Memory B cell (primary cell): Measurements from ENCODE around the gene TM4SF4.

ENCODE experiments used
- ATAC-seq: fragments of 150-1000 bp; cut with Tn5 transposase; 2 replicates; pipeline ENCODE4 v1.10.0; 2021; ENCODE audit warnings: low read depth, mild to moderate bottlenecking, moderate library complexity
- DNase-seq, 2 donors: peaks; one replicate each; pipeline ENCODE4 v3.0.0; 2022; ENCODE audit warnings: low spot score in 2 of 2
- H3K27ac Mint-ChIP-seq: one replicate; pipeline ENCODE4 v1.8.0; 2022; ENCODE audit warnings: mild to moderate bottlenecking, moderate library complexity, mixed read lengths
- H3K27me3 Mint-ChIP-seq: one replicate; pipeline ENCODE4 v1.8.0; 2022; ENCODE audit warnings: mixed read lengths
- H3K36me3 Mint-ChIP-seq: one replicate; pipeline ENCODE4 v1.8.0; 2022; ENCODE audit warnings: mild to moderate bottlenecking, mixed read lengths
- H3K4me1 Mint-ChIP-seq: one replicate; pipeline ENCODE4 v1.8.0; 2022; ENCODE audit warnings: mixed read lengths
- H3K4me3 Mint-ChIP-seq: one replicate; pipeline ENCODE4 v1.8.0; 2022; ENCODE audit warnings: mild to moderate bottlenecking, moderate library complexity, mixed read lengths
- H3K9me3 Mint-ChIP-seq: one replicate; pipeline ENCODE4 v1.8.0; 2022; ENCODE audit warnings: mixed read lengths

TM4SF4 gene

DNA sequence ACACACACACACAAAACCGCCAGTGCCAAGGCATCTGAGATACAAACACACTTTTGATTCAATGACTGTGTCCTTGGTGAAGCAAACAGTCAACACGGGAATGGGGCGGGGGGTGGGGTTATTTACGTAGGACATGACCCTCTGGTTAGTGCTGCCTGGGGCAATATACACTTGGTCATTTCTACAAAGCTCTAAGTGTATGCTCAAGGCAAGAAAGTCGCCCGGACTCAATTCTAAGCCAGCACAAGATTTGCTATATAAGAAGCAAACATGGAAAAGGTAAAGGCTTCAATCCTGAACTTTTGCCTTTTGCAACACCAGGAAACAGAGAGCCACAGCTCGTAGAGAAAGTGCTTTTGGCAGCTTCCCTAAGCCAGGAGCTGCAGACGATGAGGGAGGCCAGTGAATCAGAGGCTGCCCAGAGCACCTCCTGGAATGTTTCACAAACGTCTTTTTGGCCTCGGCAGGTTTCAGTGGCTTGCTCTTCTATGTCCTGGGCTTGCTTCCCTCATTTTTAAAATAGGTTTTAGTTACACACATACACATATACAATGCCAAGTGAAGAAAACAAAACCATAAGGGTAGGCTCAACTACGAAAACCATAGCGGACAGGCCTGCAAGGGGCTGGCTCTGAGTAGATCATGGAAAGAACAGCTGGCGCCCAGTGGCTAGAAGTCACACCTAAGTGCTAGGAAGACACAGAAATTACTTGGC lies 73.6 kb downstream of the TM4SF4 start:
- Mint-ChIP-seq H3K36me3 (no peaks in the 10 kb centered on the region), H3K9me3 (no peaks in the 10 kb centered on the region), H3K4me1 (peaks cover 2% of the 10 kb centered on the region), H3K27ac (no peak overlapping the region), H3K27me3 (peaks cover 4% of the 10 kb centered on the region), H3K4me3 (no peak overlapping the region)
- DNase-seq (no peak), ATAC-seq (no peak)

DNA sequence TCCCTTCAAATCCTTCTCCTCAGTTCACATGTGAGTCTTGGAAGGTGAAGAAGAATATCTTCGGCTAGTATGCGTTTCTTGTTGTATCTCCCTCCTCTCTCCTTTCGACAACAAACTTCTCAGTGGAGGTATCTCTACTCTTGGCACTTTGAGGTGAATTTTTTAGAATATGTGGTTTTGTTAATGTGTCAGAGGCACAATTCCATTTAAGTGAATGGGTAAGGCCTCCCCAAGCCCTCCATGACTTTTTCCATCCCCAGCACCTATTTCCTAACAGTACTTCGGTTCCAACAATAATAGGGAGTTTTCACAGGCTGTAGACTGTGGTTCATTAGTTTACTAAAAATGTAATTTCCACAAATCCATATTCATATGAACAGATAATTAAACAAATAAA lies 74.2 kb downstream of the TM4SF4 start:
- Mint-ChIP-seq H3K36me3 (no peaks in the 10 kb centered on the region), H3K4me1 (peaks cover 2% of the 10 kb centered on the region), H3K27me3 (peaks cover 4% of the 10 kb centered on the region), H3K4me3 (no peak overlapping the region), H3K27ac (no peak overlapping the region), H3K9me3 (no peaks in the 10 kb centered on the region)
- ATAC-seq (no peak), DNase-seq (no peak)

DNA sequence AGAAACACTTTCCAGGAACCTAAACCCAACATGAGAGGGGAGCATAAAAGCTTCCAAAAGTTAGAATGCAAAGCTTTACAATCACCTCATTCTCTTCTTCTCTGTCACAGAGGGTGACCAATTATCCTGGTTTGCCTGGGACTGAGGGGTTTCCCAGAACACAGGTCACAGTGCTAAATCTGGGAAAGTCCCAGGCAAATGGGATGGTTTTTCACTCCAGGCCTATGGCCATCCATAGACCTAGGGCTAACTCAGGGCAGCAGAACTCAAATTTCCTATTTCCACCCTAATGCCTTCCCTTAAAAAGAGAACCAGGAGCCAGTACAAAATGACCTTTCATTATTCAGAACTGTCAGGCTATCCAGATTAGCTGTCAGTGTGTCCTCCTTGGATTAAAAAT lies 77.0 kb downstream of the TM4SF4 start:
- DNase-seq (no peak), ATAC-seq (no peak)
- H3K4me1 Mint-ChIP-seq: peaks cover 2% of the 10 kb centered on the region
- no peak overlapping the region for H3K4me3 Mint-ChIP-seq
- no peaks in the 10 kb centered on the region for H3K9me3 Mint-ChIP-seq
- H3K27ac Mint-ChIP-seq: no peak overlapping the region
- no peaks in the 10 kb centered on the region for H3K36me3 Mint-ChIP-seq
- H3K27me3 Mint-ChIP-seq: peaks cover 2% of the 10 kb centered on the region

GRCh38 chr3:149552700-149553099 lies 78.2 kb downstream of the TM4SF4 start:
- Mint-ChIP-seq H3K9me3 (no peaks in the 10 kb centered on the region), H3K27me3 (no peaks in the 10 kb centered on the region), H3K4me1 (peaks cover 2% of the 10 kb centered on the region), H3K27ac (no peak overlapping the region), H3K4me3 (no peak overlapping the region), H3K36me3 (no peaks in the 10 kb centered on the region)
- no peak for ATAC-seq
- DNase-seq: no peak
